ENCODE measurements around the gene CTSC.

The CTSC gene

DNA sequence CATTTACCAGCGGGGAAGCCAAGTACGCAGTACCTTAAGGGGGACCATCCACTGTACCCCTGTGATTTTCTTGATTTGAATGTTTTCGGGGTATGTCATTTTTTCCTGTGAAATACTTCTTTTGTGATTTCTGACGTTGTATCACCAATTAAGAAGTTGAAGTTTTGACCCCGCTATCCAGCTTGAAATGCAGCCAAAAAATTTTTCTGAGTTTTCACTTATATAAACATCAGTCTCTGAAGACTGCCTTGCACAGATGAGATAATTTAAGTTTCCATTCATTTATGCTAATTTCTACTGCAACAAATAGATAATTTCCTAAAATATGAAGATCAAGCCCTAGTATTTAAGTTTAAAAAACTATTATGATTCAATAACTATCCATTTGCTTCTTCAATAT is 20.0 kb downstream of the CTSC start:
- DNase-seq (ENCODE audit: low spot score) = no peak

DNA sequence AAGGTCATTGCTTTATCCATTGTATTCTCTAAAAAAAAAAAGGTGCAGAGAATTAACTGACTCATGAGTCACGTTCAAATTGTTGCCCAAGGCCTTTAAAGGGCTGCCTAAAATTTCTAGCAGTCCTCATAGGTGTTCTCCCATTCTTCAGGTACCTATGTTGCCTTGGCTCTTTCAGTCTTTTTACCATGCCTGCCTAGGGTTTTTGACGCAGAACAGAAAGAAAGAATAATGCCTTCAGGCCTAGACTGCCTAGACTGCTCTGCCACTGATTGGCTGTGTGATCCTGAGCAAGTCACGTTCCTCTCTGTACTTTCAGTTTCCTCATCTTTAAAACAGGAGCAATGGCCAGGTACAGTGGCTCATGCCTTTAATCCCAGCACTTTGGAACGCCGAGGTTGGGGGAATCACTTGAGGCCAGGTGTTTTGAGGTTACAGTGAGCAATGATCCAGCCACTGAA is 21.5 kb downstream of the CTSC start:
- DNase-seq (ENCODE audit: low spot score) = no peak

DNA sequence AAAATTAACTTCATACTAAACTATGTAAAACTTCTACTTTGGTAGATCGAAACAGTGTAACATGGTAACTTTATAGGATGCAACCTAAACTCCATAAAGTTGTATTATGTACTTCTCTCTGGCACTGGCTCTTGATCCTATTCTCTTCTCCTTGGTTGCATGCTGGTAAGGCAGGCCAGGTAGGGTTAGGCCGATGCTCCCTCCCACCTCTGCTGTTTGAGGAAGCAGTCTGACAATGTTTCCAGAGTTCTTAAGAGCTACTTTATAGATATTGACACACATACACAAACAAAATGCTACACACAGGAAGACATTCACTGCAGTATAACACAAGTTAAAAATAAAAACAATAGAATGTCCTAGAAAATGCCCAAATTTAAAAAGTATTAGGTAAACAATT is 22.5 kb downstream of the CTSC start:
- DNase-seq (ENCODE audit: low spot score) = no peak

DNA sequence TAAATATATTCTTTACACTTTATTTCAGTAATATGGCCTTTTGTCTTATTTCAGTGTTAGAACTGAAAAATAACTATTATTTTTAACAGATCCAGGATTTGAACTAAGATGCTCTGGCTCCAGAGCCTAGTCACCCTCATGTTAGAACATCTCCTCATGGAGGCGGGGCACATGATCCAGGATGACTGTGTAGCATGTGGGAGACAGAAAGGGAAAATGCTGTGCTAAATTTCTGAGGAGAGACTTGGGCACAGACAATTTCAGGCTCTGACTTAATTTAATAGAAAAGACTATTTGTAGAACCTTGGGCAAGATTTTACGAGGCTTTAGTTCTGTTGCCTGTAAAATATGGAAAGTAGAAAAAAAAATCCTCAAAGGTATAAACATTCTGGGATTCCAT is 24.1 kb downstream of the CTSC start:
- no peak for DNase-seq (ENCODE audit: low spot score)

DNA sequence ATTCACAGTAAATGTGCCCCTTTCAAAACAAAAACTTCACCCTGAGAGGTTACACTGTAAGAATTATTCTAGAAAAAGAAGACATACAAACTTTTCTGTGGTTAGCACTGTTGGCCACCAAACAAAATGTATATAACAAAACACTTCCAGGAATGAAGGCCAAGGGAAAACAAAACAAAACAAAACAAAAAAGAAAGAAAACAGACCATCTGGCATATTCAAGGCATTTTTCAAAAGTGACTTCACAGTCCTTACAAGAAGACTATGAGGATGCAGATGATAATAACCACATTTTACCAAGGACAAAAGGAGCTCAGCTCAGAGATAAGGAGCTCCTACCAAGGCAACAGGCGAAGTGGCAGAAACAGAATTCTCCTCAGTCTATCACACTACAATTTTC is 24.9 kb downstream of the CTSC start:
- DNase-seq (ENCODE audit: low spot score) = peak; percentile 11

DNA sequence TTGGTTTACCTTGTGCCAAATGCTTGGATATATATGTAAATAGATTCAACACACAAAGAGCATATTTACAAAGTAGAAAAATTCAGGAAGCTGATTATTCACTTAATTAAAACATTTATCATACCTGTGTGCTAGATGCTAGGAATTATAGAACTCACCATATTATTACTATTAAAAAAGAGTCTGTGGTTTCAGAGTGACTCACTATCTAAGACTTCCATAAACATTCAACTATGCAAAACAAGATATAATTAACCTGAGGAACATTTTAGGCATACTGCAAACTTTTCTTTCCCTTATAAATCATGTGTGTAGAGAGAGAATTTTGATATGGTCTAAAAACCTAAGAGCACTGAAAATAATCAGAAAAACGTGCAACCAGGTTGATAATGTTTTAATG is 27.3 kb downstream of the CTSC start:
- no peak for DNase-seq (ENCODE audit: low spot score)

- no peak for DNase-seq (ENCODE audit: low spot score)
Observed at GRCh38 chr11:88308576-88308975, 29.0 kb downstream of the CTSC start.

GRCh38 chr11:88307749-88308425 is 29.6 kb downstream of the CTSC start:
- DNase-seq (ENCODE audit: low spot score) = no peak

GRCh38 chr11:88306785-88307184 is 30.8 kb downstream of the CTSC start:
- no peak for DNase-seq (ENCODE audit: low spot score)

DNA sequence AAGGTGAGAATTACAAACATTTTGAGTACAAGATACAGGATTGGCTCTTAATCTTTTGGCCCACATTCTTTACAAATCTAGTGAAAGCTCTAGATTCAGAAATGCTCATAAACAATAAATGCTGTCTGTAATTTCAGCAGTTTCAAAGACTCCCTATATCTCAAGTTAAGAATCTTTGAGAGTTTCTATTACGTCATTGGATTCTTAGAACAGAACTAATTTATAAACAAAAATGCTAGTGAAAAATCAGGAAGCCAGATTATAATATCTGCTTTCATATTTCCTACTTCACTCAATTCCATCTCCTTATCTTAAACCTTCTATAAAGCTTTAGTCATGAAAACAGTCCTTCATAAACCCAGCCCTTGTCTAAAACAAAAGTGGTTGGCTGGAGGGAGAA is 32.1 kb downstream of the CTSC start:
- no peak for DNase-seq (ENCODE audit: low spot score)

- DNase-seq (ENCODE audit: low spot score) = no peak
Observed at GRCh38 chr11:88304352-88304751, 33.2 kb downstream of the CTSC start.

- DNase-seq (ENCODE audit: low spot score) = no peak
Observed at GRCh38 chr11:88303037-88303436, 34.5 kb downstream of the CTSC start.

GRCh38 chr11:88301488-88302140 is 35.9 kb downstream of the CTSC start:
- DNase-seq (ENCODE audit: low spot score) = peak; percentile 17

DNA sequence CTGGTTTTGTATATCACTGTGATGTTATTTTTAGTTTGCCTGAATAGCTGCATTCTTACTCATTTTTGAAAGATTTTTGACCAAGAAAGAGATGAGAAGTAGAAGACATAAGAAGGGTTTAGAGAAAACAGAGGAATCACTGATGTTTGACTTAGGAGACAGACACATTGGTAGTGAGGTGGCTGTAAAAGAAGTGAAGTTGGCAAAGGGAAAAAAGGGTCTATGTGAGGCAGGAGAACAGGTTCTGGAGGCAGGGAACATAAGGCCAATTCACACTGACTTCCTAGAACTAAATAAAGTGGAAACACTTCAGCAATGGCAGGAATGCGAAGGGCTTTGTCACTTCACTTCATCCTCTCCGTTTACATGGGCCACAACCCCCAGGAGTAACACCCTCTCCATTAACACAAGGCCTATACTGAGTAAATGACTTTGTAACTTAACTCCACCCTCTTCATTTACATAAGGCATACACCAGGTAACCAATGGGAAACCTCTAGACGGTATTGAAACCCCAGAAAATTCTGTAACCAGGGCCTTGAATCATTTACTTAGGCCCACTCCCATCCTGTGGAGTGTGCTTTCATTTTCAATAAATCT is 36.5 kb downstream of the CTSC start:
- no peak for DNase-seq (ENCODE audit: low spot score)

DNA sequence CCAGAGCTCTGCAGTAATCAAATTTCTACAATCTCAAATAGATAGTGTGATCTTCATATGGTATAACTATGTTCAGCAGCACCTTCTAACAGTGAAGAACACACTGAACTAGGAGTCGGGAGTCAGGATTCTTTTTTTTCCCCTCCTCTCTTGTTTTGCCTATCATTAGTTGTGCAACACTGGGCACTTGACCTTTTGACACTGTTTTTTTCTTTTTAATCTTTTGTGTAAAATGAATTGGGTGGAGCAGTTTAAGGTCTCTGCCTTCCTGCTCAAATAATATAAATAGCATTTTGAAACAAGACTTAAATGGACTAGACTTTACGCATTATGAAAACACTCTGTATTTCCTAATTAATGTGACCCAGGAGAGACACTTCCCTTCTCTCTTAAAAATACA is 39.7 kb downstream of the CTSC start:
- DNase-seq (ENCODE audit: low spot score) = no peak

- DNase-seq (ENCODE audit: low spot score) = no peak
Observed at GRCh38 chr11:88297421-88297820, 40.1 kb downstream of the CTSC start.

DNA sequence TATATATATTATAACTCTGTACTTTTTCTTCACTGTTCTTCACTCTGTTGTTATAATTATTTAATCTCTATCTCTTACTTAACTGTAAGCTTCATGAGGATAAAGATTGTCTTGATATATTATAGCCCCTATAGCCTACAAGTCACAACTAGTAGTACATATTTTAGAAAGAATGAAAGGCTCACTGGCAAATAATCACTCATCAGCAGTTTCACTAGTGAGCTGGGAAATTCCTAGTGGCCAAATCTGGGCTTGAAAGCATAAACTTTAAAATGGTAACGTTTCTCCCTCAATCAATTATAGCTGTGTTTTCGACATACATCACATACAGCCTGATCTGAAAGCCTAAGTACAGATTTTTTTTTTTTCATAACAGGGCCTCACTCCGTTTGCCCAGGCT is 42.5 kb downstream of the CTSC start:
- DNase-seq (ENCODE audit: low spot score) = no peak

GRCh38 chr11:88293931-88294330 is 43.6 kb downstream of the CTSC start:
- DNase-seq (ENCODE audit: low spot score) = peak; percentile 17

DNA sequence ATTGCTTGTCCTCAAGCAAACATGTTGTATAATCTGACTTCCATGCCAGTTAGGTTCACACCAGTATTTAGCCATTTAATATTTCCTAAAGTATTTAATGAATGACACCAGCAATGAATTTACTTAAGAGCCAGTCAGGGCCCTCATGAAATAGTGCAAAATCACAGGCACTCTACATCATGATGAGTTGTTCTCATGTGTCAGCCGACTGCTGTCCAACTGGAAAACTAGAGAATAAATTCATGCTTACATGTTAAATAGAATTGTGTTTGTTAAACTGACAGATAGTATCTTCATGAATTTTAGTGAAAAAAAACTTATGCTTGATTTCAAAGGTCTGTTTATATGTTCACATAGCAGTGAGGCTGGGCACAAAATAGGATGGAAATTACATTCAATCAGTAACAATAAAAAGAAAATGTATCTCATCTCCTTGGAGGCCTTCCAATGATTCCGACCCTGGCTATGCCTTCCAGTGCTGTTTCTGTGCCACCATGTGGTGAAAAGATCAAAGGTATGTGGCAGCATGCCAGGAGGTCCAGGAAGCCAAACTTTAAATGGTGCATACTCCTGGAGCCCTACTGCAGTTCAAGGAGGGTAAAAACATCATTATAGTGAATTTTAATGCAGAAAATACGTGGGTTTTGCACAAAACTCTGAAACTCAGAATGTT is 45.2 kb downstream of the CTSC start:
- no peak for DNase-seq (ENCODE audit: low spot score)

DNA sequence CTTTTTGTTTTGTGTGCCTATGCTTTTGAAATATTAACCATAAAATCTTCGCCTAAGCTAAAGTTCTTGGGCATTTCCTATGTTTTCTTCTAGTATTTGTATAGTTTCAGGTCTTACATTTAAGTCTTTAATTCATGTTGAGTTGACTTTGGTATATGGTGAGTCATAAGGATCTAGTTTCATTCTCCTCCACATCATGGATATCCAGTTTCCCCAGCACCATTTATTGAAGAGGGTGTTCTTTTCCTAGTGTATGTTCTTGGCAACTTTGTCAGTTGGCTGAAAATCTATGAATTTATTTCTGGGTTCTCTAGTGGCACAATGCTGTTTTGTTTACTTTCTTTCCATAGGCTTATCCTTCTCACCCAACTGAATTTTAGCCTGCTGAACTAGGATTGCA is 49.0 kb downstream of the CTSC start:
- DNase-seq (ENCODE audit: low spot score) = no peak

DNA sequence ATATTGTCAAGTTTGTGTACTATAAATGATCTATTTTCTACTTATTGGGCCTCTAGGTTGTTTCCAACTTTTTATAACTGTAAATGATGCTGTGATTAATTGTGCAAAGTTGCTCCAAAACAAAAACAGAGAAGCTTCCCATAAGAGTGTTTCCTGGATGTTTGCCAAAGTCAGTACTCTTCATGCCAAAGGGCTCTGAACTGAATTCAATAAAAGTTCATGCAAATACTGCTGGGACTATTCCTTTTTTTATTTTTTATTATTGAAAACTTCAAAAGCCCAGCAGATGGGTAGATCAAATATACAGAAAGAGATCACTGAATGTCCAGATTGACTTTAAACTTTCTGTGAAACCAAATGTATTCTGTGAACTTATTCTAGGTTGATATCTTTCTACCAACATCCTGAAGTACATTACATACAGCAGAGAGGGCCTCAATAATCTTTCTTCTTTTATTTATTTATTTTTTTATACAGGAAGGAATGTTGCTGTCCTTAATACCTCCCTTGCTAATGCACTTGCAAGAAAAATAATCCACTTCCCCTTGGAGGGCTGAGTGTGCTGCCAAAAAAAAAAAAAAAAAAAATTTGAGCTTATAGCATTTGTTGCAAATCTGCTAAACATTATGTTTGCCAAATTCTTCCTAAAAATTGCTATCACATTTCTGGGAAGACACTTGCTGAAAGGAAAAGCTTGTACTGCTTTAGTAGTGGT is 53.0 kb downstream of the CTSC start:
- DNase-seq (ENCODE audit: low spot score) = no peak

DNA sequence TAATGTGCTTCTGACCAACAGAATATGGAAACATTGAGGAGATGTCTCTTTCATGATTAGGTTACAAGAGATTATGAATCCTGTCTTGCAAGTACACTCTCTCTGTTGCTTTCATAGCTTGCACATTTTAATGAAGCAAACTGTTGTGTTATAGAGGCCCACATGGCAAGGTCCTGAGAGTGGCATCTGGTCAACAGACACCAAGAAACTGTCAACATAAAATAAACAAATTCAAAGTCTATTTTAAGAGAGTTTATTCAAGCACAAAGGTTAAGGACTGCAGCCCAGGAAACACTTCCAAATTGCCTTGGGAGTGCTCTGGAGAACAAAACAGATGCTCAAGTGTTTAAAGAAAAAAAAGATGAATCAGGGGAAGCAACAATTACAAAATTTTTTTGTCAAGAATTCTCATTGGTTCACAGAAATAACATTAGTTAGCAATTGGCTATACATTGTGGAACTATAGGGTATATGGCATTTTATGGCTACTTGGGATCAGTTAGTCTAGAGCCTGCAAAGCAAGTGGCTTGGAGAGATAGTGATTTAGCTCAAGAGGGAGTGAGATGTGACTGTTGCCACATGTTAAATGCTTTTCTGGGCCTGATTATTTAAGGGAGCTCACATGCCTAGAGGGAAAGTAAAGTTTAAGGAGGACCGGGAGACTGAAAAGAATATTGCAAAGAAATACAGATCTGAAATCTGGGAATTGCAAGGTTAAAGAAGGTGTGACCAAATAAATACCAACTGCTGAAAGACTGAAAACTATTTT is 54.6 kb downstream of the CTSC start:
- DNase-seq (ENCODE audit: low spot score) = no peak

Data from AG20443 (cell line).